GM12878 (cell line): Measurements from ENCODE around the gene ITGA3. TPM values are rescaled to one million over a fixed set of nuclear protein-coding genes. Genes with fewer than 3 reads are reported as not detected.

ENCODE experiments used
- ATAC-seq: fragments of 200-7000 bp; cut with Tn5 transposase; 3 replicates; pipeline ENCODE4 v1.9.1; 2020; ENCODE audit warnings: mild to moderate bottlenecking, moderate library complexity
- BruUV-seq: library from RNA; stranded (reverse); fragments of 400-500 nt; replicated peaks from 2 replicates; lab custom pipeline; 2021; lab: Mats Ljungman, UMichigan
- CTCF ChIA-PET: fragments of 300-600 bp; sonication (Branson Sonifier 250); formaldehyde crosslinking; extraction: SDS; loops from one replicate; lab custom pipeline; 2021; ENCODE audit warnings: inconsistent platforms; lab: Yijun Ruan, JAX
- POLR2A ChIA-PET: fragments of 350-600 bp; formaldehyde crosslinking; extraction: SDS; loops from one replicate; lab custom pipeline; 2021; ENCODE audit warnings: inconsistent platforms; lab: Charles Lee
- RAD21 ChIA-PET: fragments of 300-600 bp; sonication (Branson Sonifier 250); formaldehyde crosslinking; loops from one replicate; lab custom pipeline; 2023; ENCODE audit warnings: antibody characterized with exemption; ENCODE audit not compliant: unreplicated experiment; lab: Charles Lee
- SMC1A ChIA-PET: fragments of 300-600 bp; sonication (Branson Sonifier 250); formaldehyde crosslinking; loops from one replicate; lab custom pipeline; 2023; ENCODE audit not compliant: unreplicated experiment, uncharacterized antibody; lab: Charles Lee
- DNase-seq: peaks from one replicate; pipeline ENCODE4 v3.0.0-alpha.2; 2011; ENCODE audit warnings: low read depth, low spot score
- FAIRE-seq: peaks from 3 replicates; lab custom pipeline; 2011; peaks lifted over from hg19 to GRCh38; lab: Jason Lieb, UNC
- H2AFZ ChIP-seq: 2 replicates; pipeline ENCODE4 v1.6.0; 2011; ENCODE audit warnings: low read depth, low read length, control low read depth; ENCODE audit not compliant: control insufficient read depth
- H3K27ac ChIP-seq: 2 replicates; pipeline ENCODE4 v1.5.1; 2011; ENCODE audit warnings: control low read depth; ENCODE audit not compliant: control insufficient read depth, insufficient read depth
- H3K27me3 ChIP-seq, 2 experiments: replicated peaks in 1 of 2; 2 replicates each; pipeline versions ENCODE4 v1.6.0 to v1.6.1; 2011; ENCODE audit warnings: low read length in 1 of 2; ENCODE audit not compliant: control insufficient read depth in 2 of 2, insufficient read depth in 2 of 2
- H3K36me3 ChIP-seq, 2 experiments: 2 replicates each; pipeline ENCODE4 v1.5.1; 2011; ENCODE audit warnings: low read length in 1 of 2; ENCODE audit not compliant: control insufficient read depth in 2 of 2, insufficient read depth in 2 of 2
- H3K4me1 ChIP-seq: 2 replicates; pipeline ENCODE4 v1.6.1; 2011; ENCODE audit warnings: mild to moderate bottlenecking, low read length, moderate library complexity, mixed read lengths; ENCODE audit not compliant: control insufficient read depth, insufficient read depth
- H3K4me2 ChIP-seq: 2 replicates; pipeline ENCODE4 v1.6.0; 2011; ENCODE audit warnings: control low read depth; ENCODE audit not compliant: control insufficient read depth, insufficient read depth
- H3K4me3 ChIP-seq: fragments of 200-600 bp; sonication (generic); 2 replicates; pipeline ENCODE4 v1.5.1; 2016
- H3K79me2 ChIP-seq: 2 replicates; pipeline ENCODE4 v1.6.0; 2011; ENCODE audit warnings: low read length; ENCODE audit not compliant: control insufficient read depth, insufficient read depth
- H3K9ac ChIP-seq: 2 replicates; pipeline ENCODE4 v1.8.0; 2011; ENCODE audit warnings: low read length, control low read depth, mixed read lengths; ENCODE audit not compliant: control insufficient read depth, insufficient read depth
- H3K9me3 ChIP-seq: replicated peaks from 3 replicates; pipeline ENCODE4 v1.5.1; 2011; ENCODE audit warnings: mild to moderate bottlenecking, low read length; ENCODE audit not compliant: control insufficient read depth, insufficient read depth
- H4K20me1 ChIP-seq: 2 replicates; pipeline ENCODE4 v1.6.0; 2011; ENCODE audit not compliant: control insufficient read depth, insufficient read depth
- BACH1 ChIP-seq: fragments of 450-650 bp; IDR thresholded peaks from 2 replicates; pipeline ENCODE4 v1.6.1; 2017; ENCODE audit warnings: mild to moderate bottlenecking, borderline replicate concordance
- BCL3 ChIP-seq: IDR thresholded peaks from 2 replicates; pipeline ENCODE4 v1.6.1; 2011; ENCODE audit warnings: borderline replicate concordance, low read depth, mild to moderate bottlenecking, moderate library complexity, low read length; ENCODE audit not compliant: insufficient read depth, poor library complexity, severe bottlenecking
- KDM1A ChIP-seq: fragments of 200-600 bp; sonication (generic); IDR thresholded peaks from 2 replicates; pipeline ENCODE4 v1.6.1; 2016; ENCODE audit warnings: borderline replicate concordance
- PKNOX1 ChIP-seq: fragments of 450-650 bp; IDR thresholded peaks from 2 replicates; pipeline ENCODE4 v1.6.1; 2016; ENCODE audit warnings: mild to moderate bottlenecking
- SIN3A ChIP-seq: IDR thresholded peaks from 2 replicates; pipeline ENCODE4 v1.6.1; 2012; ENCODE audit warnings: low read depth, low read length, improper control_type of control experiment
- STAT1 ChIP-seq: fragments of 450-650 bp; conservative IDR thresholded peaks from 2 replicates; pipeline ENCODE4 v1.6.1; 2014; ENCODE audit warnings: antibody characterized with exemption, mild to moderate bottlenecking
- ZNF274 ChIP-seq: IDR thresholded peaks from one replicate; pipeline ENCODE4 v1.8.0; 2011; ENCODE audit not compliant: insufficient read length, insufficient read depth
- WGBS: methylation state at CpG from one replicate; pipeline ENCODE4 v1.1.6; 2016; ENCODE audit warnings: low lambda C conversion rate; ENCODE audit not compliant: insufficient replicate concordance, insufficient coverage; ENCODE audit errors: missing lambda C conversion rate; 5-methylcytosine and 5-hydroxymethylcytosine counted together
- in situ Hi-C: fragments of 300-500 bp; cut with MboI; formaldehyde crosslinking; loops from 9 replicates; pipeline ENCODE4 v1.14.3; 2018; ENCODE audit warnings: mixed read lengths
- intact Hi-C: fragments of 100-400 bp; cut with micrococcal nuclease; formaldehyde crosslinking; loops from one replicate; pipeline ENCODE4 v1.14.2; 2022; ENCODE audit not compliant: unreplicated experiment
- polyA plus RNA-seq, 11 experiments: library from polyadenylated mRNA; depleted of rRNA in 4 of 11; unstranded in 6 of 11; stranded (reverse) in 5 of 11; fragments of >200 nt; fragmentation: Nextera tagmentation in 4 of 11; fragmentation: Illumina TruSeq in 1 of 11; extraction: Ambion mirVana in 4 of 11; extraction: Trizol in 1 of 11; gene quantifications; 1 replicate in 1 of 11; 2 replicates in 10 of 11; pipeline versions ENCODE4 v1.2.1 to v1.2.3, GENCODE V29; 2011 to 2016; ENCODE audit warnings: inconsistent platforms in 2 of 11, missing spikeins in 2 of 11, low read depth in 1 of 11
- total RNA-seq, 4 experiments: library from RNA; depleted of rRNA in 3 of 4; stranded (reverse); fragments of >200 nt in 3 of 4; fragmentation: Illumina TruSeq in 1 of 4; extraction: Trizol in 1 of 4; gene quantifications; 2 replicates each; pipeline versions ENCODE4 v1.2.1 to v1.2.3, GENCODE V29; 2013 to 2021
- TF ChIP-seq, protein P1 (sequence below): fragments of 450-650 bp; IDR thresholded peaks from 2 replicates; pipeline ENCODE4 v1.6.1; 2017; ENCODE audit warnings: borderline replicate concordance
- TF ChIP-seq, protein P2 (sequence below): IDR thresholded peaks from 2 replicates; pipeline ENCODE4 v1.6.1; 2012; ENCODE audit warnings: low read depth, low read length, improper control_type of control experiment

The ITGA3 gene
- total and polyA plus RNA-seq, 10 of the 15 experiments (the other 5 are each of a cell fraction or from before 2014, with no cell fraction given), result 0.29 to 13.4 (median 6.6) TPM

- no peak overlapping the region for H3K27ac ChIP-seq
- CTCF ChIA-PET, result interaction anchor here (1.0 to 1.8 kb wide), 6 partner anchors 10 to 73 kb away, joined by 3 to 10 read pairs (median 5); no protein-coding TSS in a partner anchor
- RAD21 ChIA-PET, result no interaction called here
- POLR2A ChIA-PET, result no interaction called here
- no peak for TF ChIP-seq KDM1A
- TF ChIP-seq BACH1, result no peak
- TF ChIP-seq ZNF274, result no peak
- no peak for TF ChIP-seq SIN3A
- TF ChIP-seq, protein P1, sequence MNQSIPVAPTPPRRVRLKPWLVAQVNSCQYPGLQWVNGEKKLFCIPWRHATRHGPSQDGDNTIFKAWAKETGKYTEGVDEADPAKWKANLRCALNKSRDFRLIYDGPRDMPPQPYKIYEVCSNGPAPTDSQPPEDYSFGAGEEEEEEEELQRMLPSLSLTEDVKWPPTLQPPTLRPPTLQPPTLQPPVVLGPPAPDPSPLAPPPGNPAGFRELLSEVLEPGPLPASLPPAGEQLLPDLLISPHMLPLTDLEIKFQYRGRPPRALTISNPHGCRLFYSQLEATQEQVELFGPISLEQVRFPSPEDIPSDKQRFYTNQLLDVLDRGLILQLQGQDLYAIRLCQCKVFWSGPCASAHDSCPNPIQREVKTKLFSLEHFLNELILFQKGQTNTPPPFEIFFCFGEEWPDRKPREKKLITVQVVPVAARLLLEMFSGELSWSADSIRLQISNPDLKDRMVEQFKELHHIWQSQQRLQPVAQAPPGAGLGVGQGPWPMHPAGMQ, result no peak
- TF ChIP-seq PKNOX1, result no peak
- no peak for TF ChIP-seq STAT1
- TF ChIP-seq, protein P2, sequence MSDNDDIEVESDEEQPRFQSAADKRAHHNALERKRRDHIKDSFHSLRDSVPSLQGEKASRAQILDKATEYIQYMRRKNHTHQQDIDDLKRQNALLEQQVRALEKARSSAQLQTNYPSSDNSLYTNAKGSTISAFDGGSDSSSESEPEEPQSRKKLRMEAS, result no peak
- TF ChIP-seq BCL3, result no peak
- TF ChIP-seq, all 136 proteins: peak for 0
- H3K36me3 ChIP-seq, result no peaks in the 10 kb centered on the region
- in situ Hi-C loops, result no loop called here
- SMC1A ChIA-PET, result interaction anchor here (1.0 to 1.1 kb wide), 2 partner anchors 9 to 19 kb away, joined by 4 read pairs; no protein-coding TSS in a partner anchor
- H3K4me1 ChIP-seq, result no peaks in the 10 kb centered on the region
- H3K9me3 ChIP-seq, result no peaks in the 10 kb centered on the region; the same call in 2 of the 3 replicates
- H4K20me1 ChIP-seq, result no peaks in the 10 kb centered on the region
- ATAC-seq, result no peak
- H3K4me3 ChIP-seq, result no peak overlapping the region
- H2AFZ ChIP-seq, result no peak overlapping the region
- no peak overlapping the region for H3K9ac ChIP-seq
- no peak for DNase-seq
- FAIRE-seq, result no peak
- no peaks in the 10 kb centered on the region for H3K79me2 ChIP-seq
- H3K4me2 ChIP-seq, result no peak overlapping the region
- intact Hi-C loops, result no loop called here
- BruUV-seq, result no TSS peak
- no peaks in the 10 kb centered on the region for H3K27me3 ChIP-seq
- WGBS, result 52% methylated on average over 13 of the region's 13 CpGs
These were observed 34.9 kb upstream of the ITGA3 start for GRCh38 chr17:50020841-50021599.
